ENCODE results near the gene ZHX3. TPM values are rescaled to one million over a fixed set of nuclear protein-coding genes. Genes with fewer than 3 reads are reported as not detected.

The ZHX3 gene
- total RNA-seq, 1 donor from 2014 or later = 9.1 TPM

- H3K4me1 Mint-ChIP-seq (ENCODE audit: low read depth) = no peaks in the 10 kb centered on the region
- H3K36me3 Mint-ChIP-seq (ENCODE audit: insufficient read depth) = peaks cover 2% of the 10 kb centered on the region
- no peak for DNase-seq (ENCODE audit: low spot score, unreplicated experiment)
- H3K9me3 Mint-ChIP-seq (ENCODE audit: low read depth) = peaks cover 9% of the 10 kb centered on the region
- no peak overlapping the region for H3K4me3 Mint-ChIP-seq (ENCODE audit: low read depth)
- H3K27me3 Mint-ChIP-seq = no peaks in the 10 kb centered on the region
- no peak overlapping the region for H3K27ac Mint-ChIP-seq
- no peak for TF ChIP-seq CTCF (IDR thresholded peaks at IDR 0.05; ENCODE audit: unreplicated experiment)
These were observed 26.6 kb downstream of the ZHX3 start for GRCh38 chr20:41290804-41291389.

GRCh38 chr20:41287327-41287726 lies 30.2 kb downstream of the ZHX3 start:
- no peaks in the 10 kb centered on the region for H3K27me3 Mint-ChIP-seq
- H3K36me3 Mint-ChIP-seq (ENCODE audit: insufficient read depth) = peaks cover 2% of the 10 kb centered on the region
- H3K9me3 Mint-ChIP-seq (ENCODE audit: low read depth) = peaks cover 9% of the 10 kb centered on the region
- H3K4me1 Mint-ChIP-seq (ENCODE audit: low read depth) = no peaks in the 10 kb centered on the region
- no peak for DNase-seq (ENCODE audit: low spot score, unreplicated experiment)
- no peak overlapping the region for H3K4me3 Mint-ChIP-seq (ENCODE audit: low read depth)
- no peak for TF ChIP-seq CTCF (IDR thresholded peaks at IDR 0.05; ENCODE audit: unreplicated experiment)
- H3K27ac Mint-ChIP-seq = no peak overlapping the region

- DNase-seq (ENCODE audit: low spot score, unreplicated experiment) = no peak
- H3K4me1 Mint-ChIP-seq (ENCODE audit: low read depth) = no peaks in the 10 kb centered on the region
- H3K4me3 Mint-ChIP-seq (ENCODE audit: low read depth) = no peak overlapping the region
- no peaks in the 10 kb centered on the region for H3K27me3 Mint-ChIP-seq
- H3K36me3 Mint-ChIP-seq (ENCODE audit: insufficient read depth) = peaks cover 2% of the 10 kb centered on the region
- no peak for TF ChIP-seq CTCF (IDR thresholded peaks at IDR 0.05; ENCODE audit: unreplicated experiment)
- peaks cover 9% of the 10 kb centered on the region for H3K9me3 Mint-ChIP-seq (ENCODE audit: low read depth)
- H3K27ac Mint-ChIP-seq = no peak overlapping the region
These were observed 31.2 kb downstream of the ZHX3 start for GRCh38 chr20:41286240-41286851.

- Mint-ChIP-seq H3K27ac (no peak overlapping the region), H3K4me1 (ENCODE audit: low read depth) (no peaks in the 10 kb centered on the region), H3K4me3 (ENCODE audit: low read depth) (no peak overlapping the region), H3K36me3 (ENCODE audit: insufficient read depth) (no peaks in the 10 kb centered on the region), H3K27me3 (no peaks in the 10 kb centered on the region), H3K9me3 (ENCODE audit: low read depth) (no peaks in the 10 kb centered on the region)
- no peak for DNase-seq (ENCODE audit: low spot score, unreplicated experiment)
- no peak for TF ChIP-seq CTCF (IDR thresholded peaks at IDR 0.05; ENCODE audit: unreplicated experiment)
These were observed 37.8 kb downstream of the ZHX3 start for GRCh38 chr20:41279546-41280225.

GRCh38 chr20:41278936-41279335 lies 38.6 kb downstream of the ZHX3 start:
- Mint-ChIP-seq H3K27ac (no peak overlapping the region), H3K27me3 (no peaks in the 10 kb centered on the region)
- TF ChIP-seq CTCF (IDR thresholded peaks at IDR 0.05; ENCODE audit: unreplicated experiment) = no peak

More at GRCh38 chr20:41278936-41279335, 38.6 kb downstream of the ZHX3 start:
- peaks cover 4% of the 10 kb centered on the region for H3K4me1 Mint-ChIP-seq (ENCODE audit: low read depth)
- H3K9me3 Mint-ChIP-seq (ENCODE audit: low read depth) = no peaks in the 10 kb centered on the region
- no peak for DNase-seq (ENCODE audit: low spot score, unreplicated experiment)
- H3K36me3 Mint-ChIP-seq (ENCODE audit: insufficient read depth) = no peaks in the 10 kb centered on the region
- no peak overlapping the region for H3K4me3 Mint-ChIP-seq (ENCODE audit: low read depth)

All from progenitor cell of endocrine pancreas (in vitro differentiated cells).